AG10803 (cell line): Measurements from ENCODE around the gene JOSD1.

Experiments used
- DNase-seq: peaks from one replicate; pipeline ENCODE4 v3.0.0; 2010; ENCODE audit warnings: low read depth
- H3K4me3 ChIP-seq: 2 replicates; pipeline ENCODE4 v1.5.1; 2011; ENCODE audit warnings: mild to moderate bottlenecking, low read length, control low read depth
- CTCF ChIP-seq: conservative IDR thresholded peaks from 2 replicates; pipeline ENCODE4 v1.5.1; 2011; ENCODE audit warnings: mild to moderate bottlenecking, low read length, control low read depth, inconsistent platforms

JOSD1 gene

GRCh38 chr22:38694049-38694448 is 6.7 kb downstream of the JOSD1 start:
- no peak for TF ChIP-seq CTCF
- no peak for DNase-seq
- no peak overlapping the region for H3K4me3 ChIP-seq

- H3K4me3 ChIP-seq: no peak overlapping the region
- no peak for DNase-seq
- TF ChIP-seq CTCF: no peak
Measured at GRCh38 chr22:38689651-38690050, 11.1 kb downstream of the JOSD1 start.

GRCh38 chr22:38685761-38686160 is 15.0 kb downstream of the JOSD1 start:
- no peak for DNase-seq
- no peak overlapping the region for H3K4me3 ChIP-seq
- no peak for TF ChIP-seq CTCF

GRCh38 chr22:38684895-38685294 is 15.8 kb downstream of the JOSD1 start:
- no peak for DNase-seq
- H3K4me3 ChIP-seq: no peak overlapping the region
- no peak for TF ChIP-seq CTCF

- DNase-seq: peak; percentile 85
- peak within 1 kb of the TSS; percentile 96 for H3K4me3 ChIP-seq
- TF ChIP-seq CTCF: peak; percentile 60
Measured at GRCh38 chr22:38681582-38682335, 19.0 kb downstream of the JOSD1 start, which contains the start of gene TOMM22. TOMM22 (plus strand) TSS chr22:38681957; CDS start chr22:38681979, 22 bp downstream.

- DNase-seq: no peak
- no peak overlapping the region for H3K4me3 ChIP-seq
- TF ChIP-seq CTCF: no peak
Measured at GRCh38 chr22:38675833-38676232, 24.9 kb downstream of the JOSD1 start.

GRCh38 chr22:38674888-38675287 is 25.9 kb downstream of the JOSD1 start:
- no peak for DNase-seq
- no peak for TF ChIP-seq CTCF
- H3K4me3 ChIP-seq: no peak overlapping the region
